Measurements from ENCODE around the gene LCN10. TPM values are rescaled to one million over a fixed set of nuclear protein-coding genes. Genes with fewer than 3 reads are reported as not detected.
A peak's percentile ranks its signal among the peaks of the same experiment; 100 is the strongest.

Gene LCN10
- total and polyA plus RNA-seq, 2 of the 13 experiments (the other 11 are each of a cell fraction or from before 2014, with no cell fraction given), result 0.53 to 0.61 TPM

- no peak for TF ChIP-seq ZNF318 (CRISPR knock-in tag; IDR thresholded peaks at IDR 0.05)
- no peak for TF ChIP-seq STAT5B (CRISPR knock-in tag; IDR thresholded peaks at IDR 0.05)
- TF ChIP-seq ZBTB7A (CRISPR knock-in tag; IDR thresholded peaks at IDR 0.05), result peak; percentile 97
- no peak for TF ChIP-seq ATF1 (CRISPR knock-in tag; IDR thresholded peaks at IDR 0.05)
- TF ChIP-seq, protein P1, sequence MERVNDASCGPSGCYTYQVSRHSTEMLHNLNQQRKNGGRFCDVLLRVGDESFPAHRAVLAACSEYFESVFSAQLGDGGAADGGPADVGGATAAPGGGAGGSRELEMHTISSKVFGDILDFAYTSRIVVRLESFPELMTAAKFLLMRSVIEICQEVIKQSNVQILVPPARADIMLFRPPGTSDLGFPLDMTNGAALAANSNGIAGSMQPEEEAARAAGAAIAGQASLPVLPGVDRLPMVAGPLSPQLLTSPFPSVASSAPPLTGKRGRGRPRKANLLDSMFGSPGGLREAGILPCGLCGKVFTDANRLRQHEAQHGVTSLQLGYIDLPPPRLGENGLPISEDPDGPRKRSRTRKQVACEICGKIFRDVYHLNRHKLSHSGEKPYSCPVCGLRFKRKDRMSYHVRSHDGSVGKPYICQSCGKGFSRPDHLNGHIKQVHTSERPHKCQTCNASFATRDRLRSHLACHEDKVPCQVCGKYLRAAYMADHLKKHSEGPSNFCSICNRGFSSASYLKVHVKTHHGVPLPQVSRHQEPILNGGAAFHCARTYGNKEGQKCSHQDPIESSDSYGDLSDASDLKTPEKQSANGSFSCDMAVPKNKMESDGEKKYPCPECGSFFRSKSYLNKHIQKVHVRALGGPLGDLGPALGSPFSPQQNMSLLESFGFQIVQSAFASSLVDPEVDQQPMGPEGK (CRISPR knock-in tag; IDR thresholded peaks at IDR 0.05), result peak; percentile 65; the same call in 1 of the 2 replicates
- TF ChIP-seq, protein P2, sequence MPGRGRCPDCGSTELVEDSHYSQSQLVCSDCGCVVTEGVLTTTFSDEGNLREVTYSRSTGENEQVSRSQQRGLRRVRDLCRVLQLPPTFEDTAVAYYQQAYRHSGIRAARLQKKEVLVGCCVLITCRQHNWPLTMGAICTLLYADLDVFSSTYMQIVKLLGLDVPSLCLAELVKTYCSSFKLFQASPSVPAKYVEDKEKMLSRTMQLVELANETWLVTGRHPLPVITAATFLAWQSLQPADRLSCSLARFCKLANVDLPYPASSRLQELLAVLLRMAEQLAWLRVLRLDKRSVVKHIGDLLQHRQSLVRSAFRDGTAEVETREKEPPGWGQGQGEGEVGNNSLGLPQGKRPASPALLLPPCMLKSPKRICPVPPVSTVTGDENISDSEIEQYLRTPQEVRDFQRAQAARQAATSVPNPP (CRISPR knock-in tag; IDR thresholded peaks at IDR 0.05), result no peak
- no peak for TF ChIP-seq NRL (CRISPR knock-in tag; IDR thresholded peaks at IDR 0.05; ENCODE audit: borderline replicate concordance)
- TF ChIP-seq ZNF766 (CRISPR knock-in tag; IDR thresholded peaks at IDR 0.05; ENCODE audit: borderline replicate concordance), result no peak
- peak; percentile 64 for TF ChIP-seq RNF2 (conservative IDR thresholded peaks at IDR 0.05; ENCODE audit: low read depth)
- TF ChIP-seq ZNF510 (CRISPR knock-in tag; IDR thresholded peaks at IDR 0.05; ENCODE audit: low read depth), result no peak
- peak; percentile 93 for TF ChIP-seq NCOR1 (IDR thresholded peaks at IDR 0.05; ENCODE audit: borderline replicate concordance, low read length)
- peak; percentile 51; the same call in 1 of the 2 replicates for TF ChIP-seq FOXA3 (CRISPR knock-in tag; IDR thresholded peaks at IDR 0.05)
- TF ChIP-seq, protein P3, sequence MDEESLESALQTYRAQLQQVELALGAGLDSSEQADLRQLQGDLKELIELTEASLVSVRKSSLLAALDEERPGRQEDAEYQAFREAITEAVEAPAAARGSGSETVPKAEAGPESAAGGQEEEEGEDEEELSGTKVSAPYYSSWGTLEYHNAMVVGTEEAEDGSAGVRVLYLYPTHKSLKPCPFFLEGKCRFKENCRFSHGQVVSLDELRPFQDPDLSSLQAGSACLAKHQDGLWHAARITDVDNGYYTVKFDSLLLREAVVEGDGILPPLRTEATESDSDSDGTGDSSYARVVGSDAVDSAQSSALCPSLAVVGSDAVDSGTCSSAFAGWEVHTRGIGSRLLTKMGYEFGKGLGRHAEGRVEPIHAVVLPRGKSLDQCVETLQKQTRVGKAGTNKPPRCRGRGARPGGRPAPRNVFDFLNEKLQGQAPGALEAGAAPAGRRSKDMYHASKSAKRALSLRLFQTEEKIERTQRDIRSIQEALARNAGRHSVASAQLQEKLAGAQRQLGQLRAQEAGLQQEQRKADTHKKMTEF (CRISPR knock-in tag; IDR thresholded peaks at IDR 0.05), result no peak
- no peak for TF ChIP-seq TSC22D2 (CRISPR knock-in tag; IDR thresholded peaks at IDR 0.05; ENCODE audit: borderline replicate concordance)
- no peak for TF ChIP-seq ONECUT2 (CRISPR knock-in tag; IDR thresholded peaks at IDR 0.05)
- no peak for TF ChIP-seq ZKSCAN5 (CRISPR knock-in tag; IDR thresholded peaks at IDR 0.05)
- TF ChIP-seq DMAP1 (CRISPR knock-in tag; IDR thresholded peaks at IDR 0.05), result no peak
- TF ChIP-seq ZNF788 (CRISPR knock-in tag; IDR thresholded peaks at IDR 0.05; ENCODE audit: borderline replicate concordance), result 0 out of 2 replicates have a peak, but pooled peaks have one; percentile 37
Measured at GRCh38 chr9:136697146-136697820, 45.5 kb downstream of the LCN10 start (continued).
